Fibroblast of lung (primary cell): Measurements from ENCODE around the gene LRP8. TPM values are rescaled to one million over a fixed set of nuclear protein-coding genes. Genes with fewer than 3 reads are reported as not detected.
"Not testable (repeated sequence)": the region's sequence is repeated elsewhere in the genome, so short reads cannot be mapped to it uniquely, and the experiment has no call there.

Experiments
- DNase-seq, 2 donors: peaks; one replicate each; pipeline versions ENCODE4 v3.0.0 to v3.0.0-alpha.2; 2010; ENCODE audit warnings: low read depth in 2 of 2
- H2AFZ ChIP-seq: 2 replicates; pipeline ENCODE4 v1.5.1; 2012; ENCODE audit warnings: low read length, control low read depth, inconsistent platforms
- H3K27ac ChIP-seq: 2 replicates; pipeline ENCODE4 v1.5.1; 2011; ENCODE audit warnings: low read length, control low read depth; ENCODE audit not compliant: insufficient read depth
- H3K27me3 ChIP-seq: 2 replicates; pipeline ENCODE4 v1.5.1; 2011; ENCODE audit warnings: mild to moderate bottlenecking, low read length; ENCODE audit not compliant: control insufficient read depth, insufficient read depth
- H3K36me3 ChIP-seq: 2 replicates; pipeline ENCODE4 v1.5.1; 2011; ENCODE audit warnings: low read length; ENCODE audit not compliant: control insufficient read depth, insufficient read depth
- H3K4me1 ChIP-seq: 2 replicates; pipeline ENCODE4 v1.5.1; 2011; ENCODE audit warnings: low read length; ENCODE audit not compliant: control insufficient read depth, insufficient read depth; ENCODE audit errors: extremely low read depth
- H3K4me2 ChIP-seq: 2 replicates; pipeline ENCODE4 v1.5.1; 2011; ENCODE audit warnings: low read length, control low read depth; ENCODE audit not compliant: insufficient read depth; ENCODE audit errors: extremely low read depth
- H3K4me3 ChIP-seq, 4 experiments: fragments of 200-600 bp in 1 of 4; sonication (generic) in 1 of 4; replicated peaks in 1 of 4; 2 replicates each; pipeline ENCODE4 v1.5.1; 2011 to 2016; ENCODE audit warnings: low read length in 4 of 4, low read depth in 3 of 4, mild to moderate bottlenecking in 3 of 4, control low read depth in 2 of 4, inconsistent platforms in 1 of 4, mixed read lengths in 1 of 4; ENCODE audit not compliant: insufficient read depth in 1 of 4; ENCODE audit errors: control extremely low read depth in 1 of 4
- H3K79me2 ChIP-seq: 2 replicates; pipeline ENCODE4 v1.5.1; 2012; ENCODE audit warnings: mild to moderate bottlenecking, low read length, inconsistent platforms; ENCODE audit not compliant: control insufficient read depth, insufficient read depth
- H3K9ac ChIP-seq: 2 replicates; pipeline ENCODE4 v1.5.1; 2011; ENCODE audit warnings: mild to moderate bottlenecking, low read length, control low read depth; ENCODE audit not compliant: insufficient read depth
- H3K9me3 ChIP-seq: 2 replicates; pipeline ENCODE4 v1.5.1; 2012; ENCODE audit warnings: low read depth, low read length; ENCODE audit not compliant: control insufficient read depth, insufficient read depth
- H4K20me1 ChIP-seq: 2 replicates; pipeline ENCODE4 v1.5.1; 2011; ENCODE audit warnings: low read length; ENCODE audit not compliant: control insufficient read depth, insufficient read depth; ENCODE audit errors: extremely low read depth
- EZH2 ChIP-seq: IDR thresholded peaks from 2 replicates; pipeline ENCODE4 v1.5.1; 2012; ENCODE audit warnings: low read length, control low read depth, mild to moderate bottlenecking; ENCODE audit errors: missing control alignments
- polyA plus RNA-seq, 2 donors: library from polyadenylated mRNA; depleted of rRNA in 1 of 2; stranded (reverse) in 1 of 2; unstranded in 1 of 2; fragments of >200 nt; gene quantifications; 2 replicates each; pipeline ENCODE4 v1.2.1, GENCODE V29; 2011 to 2012; ENCODE audit warnings: missing spikeins in 1 of 2
- total RNA-seq: library from RNA; depleted of rRNA; stranded (reverse); fragments of >200 nt; gene quantifications from 2 replicates; pipeline ENCODE4 v1.2.1, GENCODE V29; 2014
- TF ChIP-seq, protein P1 (sequence below), 2 donors: IDR thresholded peaks in 1 of 2; conservative IDR thresholded peaks in 1 of 2; 1 replicate in 1 of 2; 2 replicates in 1 of 2; pipeline ENCODE4 v1.5.1; 2011 to 2012; ENCODE audit warnings: low read length in 2 of 2, control low read depth in 1 of 2, inconsistent platforms in 1 of 2, low read depth in 1 of 2, mild to moderate bottlenecking in 1 of 2

Gene LRP8
- total and polyA plus RNA-seq, 2 donors (not counting 1 experiment from before 2014, with no cell fraction given) = 8.4 to 10.3 TPM

DNA sequence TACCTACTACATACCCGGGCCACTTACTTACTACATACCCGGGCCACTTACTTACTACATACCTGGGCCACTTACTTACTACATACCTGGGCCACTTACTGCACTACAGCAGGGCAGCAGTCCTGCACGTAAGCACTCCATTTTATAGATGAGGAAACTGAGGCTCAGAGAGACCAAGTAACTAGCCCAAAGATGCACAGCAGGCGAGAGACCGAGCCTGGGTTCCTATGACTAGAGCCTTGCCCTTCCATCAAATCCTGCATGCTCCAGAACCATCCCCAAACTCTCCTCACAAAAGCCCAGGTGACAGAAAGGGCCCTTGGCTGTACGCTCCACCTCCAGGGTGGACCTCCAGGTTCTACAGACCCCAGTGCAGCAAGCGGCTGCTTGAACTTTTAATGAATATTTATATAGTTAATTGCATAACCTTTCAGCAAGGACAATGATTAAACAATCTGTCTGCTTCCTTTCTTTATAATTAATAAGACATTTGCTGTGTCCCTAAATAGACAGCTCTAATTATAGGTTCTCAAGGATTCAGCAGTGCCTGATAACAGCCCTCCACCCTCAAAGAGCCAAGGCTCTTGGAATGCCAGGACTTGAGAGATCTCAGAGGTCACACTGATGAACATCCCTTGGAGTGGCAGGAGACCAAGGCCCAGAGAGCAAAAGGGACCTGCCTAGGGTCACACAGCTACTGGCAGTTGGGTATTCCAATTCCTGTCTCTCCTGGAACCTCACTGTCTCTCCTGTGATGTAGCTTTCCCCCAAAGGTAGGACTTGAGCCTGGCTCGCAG, 43.4 kb downstream of the LRP8 start:
- Histone ChIP-seq H3K36me3 (peaks cover 2% of the 10 kb centered on the region), H2AFZ (no peak overlapping the region), H3K4me2 (no peak overlapping the region), H3K9me3 (no peaks in the 10 kb centered on the region), H3K9ac (no peak overlapping the region), H4K20me1 (no peaks in the 10 kb centered on the region), H3K4me1 (no peaks in the 10 kb centered on the region), H3K27me3 (no peaks in the 10 kb centered on the region), H3K4me3 (no peak overlapping the region), H3K79me2 (no peaks in the 10 kb centered on the region), H3K27ac (no peak overlapping the region)
- TF ChIP-seq EZH2 = no peak
- TF ChIP-seq, protein P1, sequence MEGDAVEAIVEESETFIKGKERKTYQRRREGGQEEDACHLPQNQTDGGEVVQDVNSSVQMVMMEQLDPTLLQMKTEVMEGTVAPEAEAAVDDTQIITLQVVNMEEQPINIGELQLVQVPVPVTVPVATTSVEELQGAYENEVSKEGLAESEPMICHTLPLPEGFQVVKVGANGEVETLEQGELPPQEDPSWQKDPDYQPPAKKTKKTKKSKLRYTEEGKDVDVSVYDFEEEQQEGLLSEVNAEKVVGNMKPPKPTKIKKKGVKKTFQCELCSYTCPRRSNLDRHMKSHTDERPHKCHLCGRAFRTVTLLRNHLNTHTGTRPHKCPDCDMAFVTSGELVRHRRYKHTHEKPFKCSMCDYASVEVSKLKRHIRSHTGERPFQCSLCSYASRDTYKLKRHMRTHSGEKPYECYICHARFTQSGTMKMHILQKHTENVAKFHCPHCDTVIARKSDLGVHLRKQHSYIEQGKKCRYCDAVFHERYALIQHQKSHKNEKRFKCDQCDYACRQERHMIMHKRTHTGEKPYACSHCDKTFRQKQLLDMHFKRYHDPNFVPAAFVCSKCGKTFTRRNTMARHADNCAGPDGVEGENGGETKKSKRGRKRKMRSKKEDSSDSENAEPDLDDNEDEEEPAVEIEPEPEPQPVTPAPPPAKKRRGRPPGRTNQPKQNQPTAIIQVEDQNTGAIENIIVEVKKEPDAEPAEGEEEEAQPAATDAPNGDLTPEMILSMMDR (conservative IDR thresholded peaks at IDR 0.05 in 1 of 2, IDR thresholded peaks at IDR 0.05 in 1 of 2; ENCODE audit: low read depth in 1 of 2, low read length in 2 of 2) = no peak
- DNase-seq = no peak

DNA sequence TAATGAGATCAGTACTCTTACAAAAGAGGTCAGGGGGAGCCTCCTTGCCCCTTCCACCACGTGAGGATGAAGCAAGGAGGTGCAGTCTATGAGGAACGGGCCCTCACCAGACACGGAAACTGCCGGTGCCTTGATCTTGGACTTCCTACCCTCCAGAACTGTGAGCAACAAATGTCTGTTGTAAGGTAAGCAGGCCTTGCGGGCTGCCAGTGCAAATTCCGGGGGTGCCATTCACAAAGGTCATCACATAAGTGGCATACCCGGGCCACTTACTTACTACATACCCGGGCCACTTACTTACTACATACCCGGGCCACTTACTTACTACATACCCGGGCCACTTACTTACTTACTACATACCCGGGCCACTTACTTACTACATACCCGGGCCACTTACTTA, 44.7 kb downstream of the LRP8 start:
- not testable (repeated sequence) for H3K36me3 ChIP-seq, H3K4me2 ChIP-seq, DNase-seq, H3K4me1 ChIP-seq, H2AFZ ChIP-seq, H3K27ac ChIP-seq, H3K9ac ChIP-seq, H3K27me3 ChIP-seq, H4K20me1 ChIP-seq, H3K4me3 ChIP-seq, H3K79me2 ChIP-seq, H3K9me3 ChIP-seq

DNA sequence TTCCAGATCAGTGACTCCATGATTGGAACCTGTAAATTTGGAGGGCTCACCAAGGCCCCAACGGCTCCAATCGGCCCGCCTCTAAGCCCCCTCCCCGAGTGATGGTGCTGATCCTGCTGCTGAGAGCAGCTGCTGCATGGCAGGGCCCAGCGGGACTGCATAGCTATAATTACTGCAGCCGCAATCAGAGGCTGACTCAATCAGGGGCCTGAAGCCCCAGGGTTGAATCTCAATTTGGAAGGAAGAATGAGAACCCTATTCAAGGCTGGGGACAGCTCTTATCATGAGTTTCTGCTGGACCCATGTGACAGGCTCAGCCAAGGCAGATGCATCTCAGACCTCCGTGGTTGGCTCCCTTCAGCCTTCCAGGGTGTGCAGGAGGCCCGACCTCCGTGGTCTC, 46.7 kb downstream of the LRP8 start:
- H3K4me2 ChIP-seq = no peak overlapping the region
- no peak for DNase-seq

More for the DNA sequence above, 46.7 kb downstream of the LRP8 start:
- no peak for TF ChIP-seq EZH2
- TF ChIP-seq, protein P1 (conservative IDR thresholded peaks at IDR 0.05 in 1 of 2, IDR thresholded peaks at IDR 0.05 in 1 of 2; ENCODE audit: low read depth in 1 of 2, low read length in 2 of 2) = no peak
- Histone ChIP-seq H4K20me1 (no peaks in the 10 kb centered on the region), H3K9ac (no peak overlapping the region), H3K9me3 (no peaks in the 10 kb centered on the region), H3K27ac (no peak overlapping the region), H3K79me2 (no peaks in the 10 kb centered on the region), H3K4me3 (no peak overlapping the region), H3K27me3 (no peaks in the 10 kb centered on the region), H2AFZ (no peak overlapping the region), H3K36me3 (peaks cover 2% of the 10 kb centered on the region), H3K4me1 (no peaks in the 10 kb centered on the region)
